ENCODE data around the gene AGBL1.

- TF ChIP-seq CTCF (IDR thresholded peaks at IDR 0.05) (no peak), POLR2AphosphoS5 (IDR thresholded peaks at IDR 0.05) (no peak)
Measured at GRCh38 chr15:86570738-86571137, 491.1 kb downstream of the AGBL1 start.

All from prostate gland (tissue), 2 donors.